SH-SY5Y (cell line): ENCODE results near the gene LGI2.

Source experiments
- GATA2 ChIP-seq: IDR thresholded peaks from 2 replicates; pipeline ENCODE4 v1.6.1; 2011; ENCODE audit warnings: mild to moderate bottlenecking, low read depth, low read length
- GATA3 ChIP-seq: IDR thresholded peaks from 2 replicates; pipeline ENCODE4 v1.6.1; 2011; ENCODE audit warnings: low read depth, mild to moderate bottlenecking, low read length, moderate library complexity

GRCh38 chr4:25065932-25066590 is 35.3 kb upstream of the LGI2 start:
- no peak for TF ChIP-seq GATA2
- no peak for TF ChIP-seq GATA3
